HG03066 (cell line): Measurements from ENCODE around the gene SLC16A5.
A peak's percentile ranks its signal among the peaks of the same experiment; 100 is the strongest.
"Not testable (repeated sequence)": the region's sequence is repeated elsewhere in the genome, so short reads cannot be mapped to it uniquely, and the experiment has no call there.

Experiments used
- ATAC-seq: cut with Tn5 transposase; IDR thresholded peaks from one replicate; pipeline ENCODE4 v1.9.1; 2021; ENCODE audit warnings: low read depth; ENCODE audit not compliant: unreplicated experiment

Gene SLC16A5

GRCh38 chr17:75087558-75088453, at the start of gene SLC16A5:
Gene SLC16A5 (plus strand): TSS chr17:75087954. CDS start chr17:75093637, 5,683 bp downstream.
- peak; percentile 60 for ATAC-seq

DNA sequence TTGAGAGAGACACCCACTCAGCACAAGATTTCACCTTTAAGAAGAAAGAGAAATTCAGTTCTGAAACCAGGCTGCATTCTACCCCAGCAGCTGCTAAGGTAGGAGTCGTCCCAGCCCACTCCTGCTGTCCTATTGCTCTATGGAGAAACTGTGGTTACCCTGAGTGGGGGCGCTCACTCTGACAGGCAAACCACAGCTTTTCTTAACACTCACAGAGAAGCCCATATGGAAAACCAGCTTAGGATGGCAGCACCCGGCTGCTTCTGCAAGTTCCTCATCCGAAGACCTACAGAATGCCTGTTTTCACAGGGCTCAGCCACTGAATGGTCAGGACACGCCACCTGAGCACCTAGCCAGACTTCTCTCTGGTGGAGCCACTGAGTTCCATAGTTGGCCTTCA, 48.5 kb upstream of the SLC16A5 start:
- ATAC-seq: no peak

- no peak for ATAC-seq
Observed at GRCh38 chr17:75041656-75042280, 46.0 kb upstream of the SLC16A5 start.

- ATAC-seq: not testable (repeated sequence)
Observed at GRCh38 chr17:75043789-75044188, 44.0 kb upstream of the SLC16A5 start.

GRCh38 chr17:75044716-75045115, 43.0 kb upstream of the SLC16A5 start:
- no peak for ATAC-seq

DNA sequence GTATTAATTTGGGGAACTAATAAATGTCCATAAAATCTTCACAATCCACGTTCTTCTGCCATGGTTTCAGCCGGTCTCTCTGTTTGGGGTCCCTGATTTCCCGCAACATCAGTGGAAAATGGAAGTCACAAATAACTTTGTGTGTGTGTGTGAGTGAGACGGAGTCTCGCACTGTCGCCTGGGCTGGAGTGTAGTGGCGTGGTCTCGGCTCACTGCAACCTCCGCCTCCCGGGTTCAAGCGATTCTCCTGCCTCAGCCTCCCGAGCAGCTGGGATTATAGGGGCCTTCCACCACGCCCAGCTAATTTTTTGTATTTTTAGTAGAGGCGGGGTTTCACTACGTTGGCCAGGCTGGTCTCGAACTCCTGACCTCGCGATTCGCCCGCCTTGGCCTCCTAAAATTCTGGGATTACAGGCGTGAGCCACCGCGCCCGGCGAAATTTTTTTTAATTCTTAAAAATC, 41.8 kb upstream of the SLC16A5 start:
- ATAC-seq: not testable (repeated sequence)

GRCh38 chr17:75046407-75047289, 41.1 kb upstream of the SLC16A5 start, which contains the start of the genes ATP5PD and KCTD2:
Gene ATP5PD (minus strand): TSS chr17:75046969. CDS start chr17:75042650, 4,319 bp downstream.
Gene KCTD2 (plus strand): TSS chr17:75047225. CDS start chr17:75047251, 26 bp downstream.
- ATAC-seq: peak; percentile 96

- no peak for ATAC-seq
Observed at GRCh38 chr17:75047398-75048098, 40.2 kb upstream of the SLC16A5 start.

DNA sequence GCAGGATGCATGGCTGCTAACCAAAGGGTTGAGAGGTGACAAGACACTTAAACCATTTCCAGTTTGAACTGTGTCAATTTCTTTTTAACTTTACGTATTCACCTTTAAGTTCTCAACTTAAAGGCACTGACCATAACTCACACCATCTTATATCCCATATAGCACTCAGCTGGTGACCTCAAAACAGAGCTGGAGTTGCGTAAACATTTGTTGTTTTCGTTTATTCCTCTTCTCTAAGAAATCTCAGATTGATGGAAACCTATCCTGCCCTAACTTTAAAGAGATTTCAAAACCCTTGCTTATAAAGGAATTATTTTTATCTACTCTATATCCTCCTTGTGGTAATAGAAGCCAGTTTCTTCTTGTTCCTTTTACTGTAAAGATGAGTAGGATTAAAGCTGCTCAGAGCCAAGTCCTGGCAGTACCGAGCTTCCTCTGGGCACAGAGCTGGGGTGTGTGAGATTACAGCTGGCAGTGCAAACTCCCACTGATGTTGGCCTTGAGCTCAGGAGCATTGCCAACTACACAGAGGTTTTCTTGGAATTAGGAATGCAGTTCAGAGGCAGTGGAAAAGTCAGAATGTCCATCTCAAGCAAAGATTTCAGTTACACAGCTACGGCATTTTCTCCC, 39.4 kb upstream of the SLC16A5 start:
- ATAC-seq: no peak

DNA sequence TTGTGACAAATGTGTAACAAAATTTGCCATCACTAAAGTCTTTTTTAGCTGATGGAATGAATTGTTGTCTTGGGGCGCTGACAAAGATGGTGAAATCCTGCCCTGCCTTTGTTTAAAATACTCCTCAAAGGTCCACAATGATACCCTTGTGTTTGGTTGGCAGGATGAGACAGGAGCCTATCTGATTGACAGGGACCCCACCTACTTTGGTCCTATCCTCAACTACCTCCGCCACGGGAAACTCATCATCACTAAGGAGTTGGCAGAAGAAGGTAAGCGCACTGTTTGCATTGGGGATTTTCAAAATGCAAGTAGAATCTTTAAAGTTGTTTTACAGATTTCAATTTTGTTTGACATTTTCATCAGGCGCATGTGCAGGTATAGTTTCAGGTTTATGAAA, 38.7 kb upstream of the SLC16A5 start:
- no peak for ATAC-seq

- no peak for ATAC-seq
Observed at GRCh38 chr17:75049706-75050105, 38.0 kb upstream of the SLC16A5 start.

- ATAC-seq: no peak
Observed at GRCh38 chr17:75051941-75052340, 35.8 kb upstream of the SLC16A5 start.

DNA sequence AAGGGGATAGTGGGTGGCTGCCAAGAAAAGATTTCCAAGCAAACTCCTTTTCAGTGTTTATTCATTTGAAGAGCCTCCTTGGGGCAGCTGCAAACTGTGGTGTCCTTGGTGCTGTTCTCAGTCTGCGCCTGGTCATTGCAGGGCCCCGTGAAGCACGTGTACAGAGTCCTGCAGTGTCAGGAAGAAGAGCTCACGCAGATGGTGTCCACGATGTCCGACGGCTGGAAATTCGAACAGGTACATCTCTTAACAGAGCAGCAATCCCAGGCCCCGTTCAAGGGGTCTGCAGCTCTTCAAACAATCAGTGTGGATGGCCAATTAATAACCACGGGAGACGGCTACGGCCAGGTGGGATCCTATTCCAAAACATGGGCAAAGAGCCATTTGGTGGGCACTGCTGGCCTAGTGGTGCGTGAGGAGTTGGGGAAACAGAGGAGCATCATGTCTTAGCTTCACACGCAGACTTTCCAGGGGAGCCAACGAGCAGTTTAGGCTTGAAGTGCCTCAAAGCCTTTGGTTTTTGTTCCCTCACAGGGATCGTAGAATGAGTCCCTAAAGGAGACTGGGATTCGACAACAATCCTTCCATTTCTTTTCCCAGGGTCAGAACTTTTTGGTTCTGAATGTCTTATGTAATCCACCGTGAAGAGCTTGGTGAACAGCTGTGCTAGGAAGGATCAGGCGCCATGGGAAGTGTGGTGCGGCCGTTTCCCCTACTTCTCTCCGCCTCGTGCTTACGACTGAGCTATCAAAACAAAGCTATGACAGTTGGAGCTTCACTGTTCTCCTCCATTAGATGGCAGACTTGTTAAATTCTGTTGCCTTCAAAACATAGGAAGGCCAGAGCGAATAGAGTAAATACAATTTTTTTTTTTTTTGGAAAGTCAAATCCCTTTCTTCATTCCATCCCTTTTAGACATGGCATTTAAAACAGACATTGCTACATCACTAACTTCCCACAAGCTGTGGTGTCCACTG, 28.1 kb upstream of the SLC16A5 start:
- no peak for ATAC-seq

DNA sequence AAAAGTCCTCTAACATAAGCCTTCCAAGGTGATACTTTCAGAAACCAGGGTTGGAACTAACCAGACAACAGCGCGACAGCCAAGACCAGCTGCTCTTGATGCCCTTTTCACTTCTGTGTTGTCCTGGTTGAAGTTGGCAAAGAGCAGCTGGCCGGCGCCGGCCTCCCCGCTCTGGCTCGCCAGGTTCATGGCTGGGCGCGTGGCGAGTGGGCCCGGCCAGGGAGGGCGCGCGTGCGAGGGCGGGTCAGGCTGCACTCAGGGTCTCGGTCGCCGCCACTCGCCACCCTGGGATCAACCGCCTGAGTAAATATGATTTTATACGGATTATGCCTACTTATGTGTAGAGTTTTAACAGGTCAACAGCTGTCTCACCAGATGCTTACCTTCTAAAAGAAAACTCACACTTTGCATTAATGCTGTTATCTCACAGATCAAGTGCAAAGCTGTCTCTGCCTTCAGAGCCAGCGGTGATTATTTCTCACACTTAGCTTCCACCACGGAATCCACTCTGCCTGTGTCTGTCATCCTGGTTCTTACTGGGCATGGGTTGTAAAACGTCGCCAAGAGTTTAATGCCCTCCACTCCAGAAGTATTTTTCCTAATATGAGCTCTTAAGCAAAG, 27.2 kb upstream of the SLC16A5 start:
- ATAC-seq: no peak

DNA sequence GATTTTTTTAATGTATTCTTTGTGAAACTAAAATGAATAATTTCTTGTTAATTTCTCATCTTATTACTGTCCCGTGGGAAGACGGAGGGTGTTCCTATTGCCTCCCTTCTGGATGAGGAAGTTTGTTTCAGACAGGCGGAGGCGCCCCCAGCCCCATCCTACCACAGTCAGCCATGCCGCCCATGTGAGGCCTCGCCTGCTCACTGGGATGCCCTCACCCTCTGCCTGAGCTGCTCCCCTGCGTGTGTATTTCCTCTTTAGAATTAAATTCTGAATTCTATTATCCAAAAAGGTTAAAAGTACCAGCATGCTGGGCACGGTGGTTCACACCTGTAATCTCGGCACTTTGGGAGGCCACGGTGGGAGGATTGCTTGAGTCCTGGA, 26.7 kb upstream of the SLC16A5 start:
- no peak for ATAC-seq

DNA sequence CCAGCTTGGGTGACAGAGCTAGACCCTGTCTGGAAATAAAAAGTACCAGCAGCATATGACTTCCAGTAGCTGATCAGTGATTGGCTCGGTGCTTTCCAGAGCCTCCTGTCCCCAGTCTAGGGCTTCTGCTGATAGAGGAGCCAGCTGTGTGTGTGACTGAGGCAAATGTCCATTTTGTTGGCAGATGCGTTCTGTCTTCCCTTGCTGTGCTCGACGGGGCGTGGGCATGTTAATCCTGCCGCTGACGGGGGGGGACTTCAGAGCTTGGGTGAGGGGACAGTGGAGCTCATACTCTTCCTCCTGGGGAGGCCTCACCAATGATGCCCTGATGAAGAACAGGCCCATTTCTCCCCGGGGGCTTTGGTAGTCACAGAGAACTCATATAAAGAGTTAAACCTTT, 26.1 kb upstream of the SLC16A5 start:
- ATAC-seq: no peak

DNA sequence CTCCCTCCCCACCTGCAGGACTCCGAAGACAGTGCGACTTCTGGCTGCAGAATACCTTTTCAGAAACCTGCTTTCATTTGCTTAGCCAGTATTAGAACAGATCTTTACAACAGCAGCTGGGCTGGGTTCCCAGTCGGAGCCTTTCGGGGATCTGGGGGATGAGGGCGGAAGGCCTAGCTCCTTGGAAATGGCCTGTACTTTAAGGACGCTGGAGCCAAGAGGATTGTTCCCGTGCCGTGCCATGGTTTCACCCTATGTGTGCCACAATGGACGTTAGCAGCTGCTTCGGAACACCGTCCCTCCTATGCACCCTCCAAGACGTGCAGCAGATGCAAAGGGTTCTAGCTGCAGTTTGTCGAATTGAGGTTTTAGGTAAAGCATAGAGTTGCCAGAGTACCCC, 24.6 kb upstream of the SLC16A5 start:
- ATAC-seq: no peak

DNA sequence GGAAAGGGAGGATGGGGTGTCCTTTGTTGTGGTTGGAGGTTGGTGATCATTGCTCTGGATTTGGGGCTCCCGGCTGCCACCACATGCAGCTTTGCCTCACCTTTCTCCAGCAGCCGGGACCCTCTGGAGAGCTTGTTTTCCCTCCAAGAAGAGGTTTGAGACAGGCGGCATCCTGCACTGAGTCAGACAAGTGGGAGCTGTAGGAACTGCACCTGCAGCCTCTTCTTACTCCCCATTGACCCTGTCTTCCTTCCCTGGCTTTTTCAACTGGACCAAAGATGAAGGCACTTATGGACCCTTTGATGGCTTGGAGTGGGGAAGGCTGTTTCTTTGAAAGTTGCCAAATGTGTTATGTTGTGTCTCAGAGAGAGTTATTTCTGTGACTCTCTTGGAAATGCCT, 24.1 kb upstream of the SLC16A5 start:
- no peak for ATAC-seq
